ENCODE results near the gene MTFR2. TPM values are rescaled to one million over a fixed set of nuclear protein-coding genes. Genes with fewer than 3 reads are reported as not detected.

MTFR2 gene
- total RNA-seq, 1 donor from 2014 or later, result 0.91 TPM

- H3K36me3 Mint-ChIP-seq (ENCODE audit: unreplicated experiment), result peaks cover 8% of the 10 kb centered on the region
- no peaks in the 10 kb centered on the region for H3K9me3 Mint-ChIP-seq (ENCODE audit: unreplicated experiment)
- H3K27me3 Mint-ChIP-seq (ENCODE audit: unreplicated experiment), result no peaks in the 10 kb centered on the region
- no peak overlapping the region for H3K4me3 Mint-ChIP-seq (ENCODE audit: unreplicated experiment)
- DNase-seq (ENCODE audit: extremely low spot score, unreplicated experiment), result no peak
- TF ChIP-seq CTCF (IDR thresholded peaks at IDR 0.05), result no peak
- H3K27ac Mint-ChIP-seq (ENCODE audit: unreplicated experiment), result no peak overlapping the region
- H3K4me1 Mint-ChIP-seq (ENCODE audit: unreplicated experiment), result no peaks in the 10 kb centered on the region
Measured at GRCh38 chr6:136188486-136188885, 61.6 kb downstream of the MTFR2 start.

GRCh38 chr6:136186363-136186762 is 63.7 kb downstream of the MTFR2 start:
- TF ChIP-seq CTCF (IDR thresholded peaks at IDR 0.05), result no peak
- H3K36me3 Mint-ChIP-seq (ENCODE audit: unreplicated experiment), result peaks cover 5% of the 10 kb centered on the region

GRCh38 chr6:136184738-136185137 is 65.4 kb downstream of the MTFR2 start:
- Mint-ChIP-seq H3K4me1 (ENCODE audit: unreplicated experiment) (peaks cover 13% of the 10 kb centered on the region), H3K4me3 (ENCODE audit: unreplicated experiment) (no peak overlapping the region), H3K27ac (ENCODE audit: unreplicated experiment) (no peak overlapping the region), H3K9me3 (ENCODE audit: unreplicated experiment) (no peaks in the 10 kb centered on the region), H3K36me3 (ENCODE audit: unreplicated experiment) (peaks cover 2% of the 10 kb centered on the region), H3K27me3 (ENCODE audit: unreplicated experiment) (no peaks in the 10 kb centered on the region)
- no peak for TF ChIP-seq CTCF (IDR thresholded peaks at IDR 0.05)
- DNase-seq (ENCODE audit: extremely low spot score, unreplicated experiment), result no peak

More at GRCh38 chr6:136186363-136186762, 63.7 kb downstream of the MTFR2 start:
- no peak overlapping the region for H3K4me3 Mint-ChIP-seq (ENCODE audit: unreplicated experiment)
- DNase-seq (ENCODE audit: extremely low spot score, unreplicated experiment), result no peak
- H3K9me3 Mint-ChIP-seq (ENCODE audit: unreplicated experiment), result no peaks in the 10 kb centered on the region
- no peak overlapping the region for H3K27ac Mint-ChIP-seq (ENCODE audit: unreplicated experiment)
- peaks cover 7% of the 10 kb centered on the region for H3K4me1 Mint-ChIP-seq (ENCODE audit: unreplicated experiment)
- H3K27me3 Mint-ChIP-seq (ENCODE audit: unreplicated experiment), result no peaks in the 10 kb centered on the region

DNA sequence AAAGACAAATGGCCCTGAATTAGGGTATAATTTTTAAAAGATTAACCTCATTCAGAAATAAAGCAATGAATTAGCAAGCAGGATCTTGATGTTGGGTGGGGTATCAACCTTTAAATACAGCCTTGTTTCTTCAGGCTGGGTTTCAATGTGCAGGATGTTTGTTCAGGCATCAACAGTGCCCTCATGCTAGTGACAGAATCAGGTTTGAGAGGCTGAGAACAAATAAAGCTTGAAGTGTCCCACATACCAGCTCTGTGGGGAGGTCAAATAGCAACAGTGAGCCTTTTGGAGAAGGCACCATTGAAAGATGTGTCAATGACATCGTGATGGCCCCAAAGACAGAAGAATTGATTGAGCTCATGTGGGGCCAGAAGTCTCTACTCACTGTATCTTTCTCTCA is 68.2 kb downstream of the MTFR2 start:
- Mint-ChIP-seq H3K9me3 (ENCODE audit: unreplicated experiment) (no peaks in the 10 kb centered on the region), H3K4me3 (ENCODE audit: unreplicated experiment) (no peak overlapping the region), H3K36me3 (ENCODE audit: unreplicated experiment) (peaks cover 10% of the 10 kb centered on the region), H3K27ac (ENCODE audit: unreplicated experiment) (peak overlapping the region; percentile 12), H3K4me1 (ENCODE audit: unreplicated experiment) (peaks cover 13% of the 10 kb centered on the region), H3K27me3 (ENCODE audit: unreplicated experiment) (no peaks in the 10 kb centered on the region)
- DNase-seq (ENCODE audit: extremely low spot score, unreplicated experiment), result no peak
- no peak for TF ChIP-seq CTCF (IDR thresholded peaks at IDR 0.05)

GRCh38 chr6:136181512-136181833 is 68.6 kb downstream of the MTFR2 start:
- Mint-ChIP-seq H3K9me3 (ENCODE audit: unreplicated experiment) (no peaks in the 10 kb centered on the region), H3K27me3 (ENCODE audit: unreplicated experiment) (no peaks in the 10 kb centered on the region), H3K4me3 (ENCODE audit: unreplicated experiment) (no peak overlapping the region), H3K36me3 (ENCODE audit: unreplicated experiment) (peaks cover 10% of the 10 kb centered on the region), H3K4me1 (ENCODE audit: unreplicated experiment) (peaks cover 13% of the 10 kb centered on the region), H3K27ac (ENCODE audit: unreplicated experiment) (peak overlapping the region; percentile 12)
- DNase-seq (ENCODE audit: extremely low spot score, unreplicated experiment), result no peak
- no peak for TF ChIP-seq CTCF (IDR thresholded peaks at IDR 0.05)

Other genes starting within 250 kb of the MTFR2 start
- gene BCLAF1, start 39.5 kb upstream of the MTFR2 start, total RNA-seq, result 153 and 155 TPM in 2 replicates